NCI-H2227 treated with DMSO at 0.1 percent for 48 hours (cell line): ENCODE data around the gene P2RY13.

Source experiments
- DNase-seq: peaks from one replicate; lab custom pipeline; 2025; lab: John Stamatoyannopoulos, UW

P2RY13 gene

GRCh38 chr3:151320131-151320530, 9.2 kb downstream of the P2RY13 start:
- DNase-seq = no peak

- no peak for DNase-seq
Observed at GRCh38 chr3:151319628-151320027, 9.7 kb downstream of the P2RY13 start.

GRCh38 chr3:151318991-151319390, 10.4 kb downstream of the P2RY13 start:
- no peak for DNase-seq

GRCh38 chr3:151318313-151318712, 11.0 kb downstream of the P2RY13 start:
- no peak for DNase-seq

- DNase-seq = no peak
Observed at GRCh38 chr3:151316267-151316991, 12.9 kb downstream of the P2RY13 start, which contains the start of gene GPR87. TSS of gene GPR87 (minus strand) at chr3:151316820. CDS start at chr3:151300100, 16,720 bp downstream.

GRCh38 chr3:151315846-151316245, 13.5 kb downstream of the P2RY13 start:
- DNase-seq = no peak

GRCh38 chr3:151315136-151315535, 14.2 kb downstream of the P2RY13 start:
- DNase-seq = no peak

- DNase-seq = no peak
Observed at GRCh38 chr3:151314593-151314992, 14.8 kb downstream of the P2RY13 start.

GRCh38 chr3:151314137-151314536, 15.2 kb downstream of the P2RY13 start:
- no peak for DNase-seq

- no peak for DNase-seq
Observed at GRCh38 chr3:151312972-151313371, 16.4 kb downstream of the P2RY13 start.

GRCh38 chr3:151309566-151309965, 19.8 kb downstream of the P2RY13 start:
- no peak for DNase-seq

GRCh38 chr3:151307583-151308488, 21.5 kb downstream of the P2RY13 start:
- DNase-seq = no peak

- DNase-seq = no peak
Observed at GRCh38 chr3:151307131-151307530, 22.2 kb downstream of the P2RY13 start.

- DNase-seq = no peak
Observed at GRCh38 chr3:151306168-151306810, 23.1 kb downstream of the P2RY13 start.

GRCh38 chr3:151305775-151306151, 23.6 kb downstream of the P2RY13 start:
- no peak for DNase-seq

GRCh38 chr3:151305060-151305774, 24.1 kb downstream of the P2RY13 start:
- DNase-seq = no peak

GRCh38 chr3:151303751-151304150, 25.6 kb downstream of the P2RY13 start:
- no peak for DNase-seq

- DNase-seq = no peak
Observed at GRCh38 chr3:151301787-151302186, 27.6 kb downstream of the P2RY13 start.

- DNase-seq = no peak
Observed at GRCh38 chr3:151300539-151300938, 28.8 kb downstream of the P2RY13 start.

GRCh38 chr3:151299006-151299405, 30.3 kb downstream of the P2RY13 start:
- DNase-seq = no peak

- DNase-seq = no peak
Observed at GRCh38 chr3:151297429-151297828, 31.9 kb downstream of the P2RY13 start.

- no peak for DNase-seq
Observed at GRCh38 chr3:151296226-151296625, 33.1 kb downstream of the P2RY13 start.
